Upper lobe of left lung (tissue), 4 donors: Measurements from ENCODE around the gene RAB8B.

Experiments
- EP300 ChIP-seq, 4 donors: sonication (generic); formaldehyde crosslinking; IDR thresholded peaks; one replicate each; pipeline ENCODE4 v1.5.1; 2017; ENCODE audit warnings: antibody characterized with exemption in 4 of 4, control low read depth in 2 of 4
- POLR2A ChIP-seq, 4 donors: fragments of 450-650 bp; IDR thresholded peaks; one replicate each; pipeline ENCODE4 v1.5.1; 2016 to 2017; ENCODE audit warnings: antibody characterized with exemption in 4 of 4, mild to moderate bottlenecking in 2 of 4
- TF ChIP-seq, protein P1 (sequence below), 6 experiments: fragments of 450-650 bp in 4 of 6; fragments of 200-600 bp in 2 of 6; sonication (generic) in 2 of 6; IDR thresholded peaks; one replicate each; pipeline ENCODE4 v1.5.1; 2016 to 2019; ENCODE audit warnings: antibody characterized with exemption in 6 of 6

- TF ChIP-seq, protein P1, sequence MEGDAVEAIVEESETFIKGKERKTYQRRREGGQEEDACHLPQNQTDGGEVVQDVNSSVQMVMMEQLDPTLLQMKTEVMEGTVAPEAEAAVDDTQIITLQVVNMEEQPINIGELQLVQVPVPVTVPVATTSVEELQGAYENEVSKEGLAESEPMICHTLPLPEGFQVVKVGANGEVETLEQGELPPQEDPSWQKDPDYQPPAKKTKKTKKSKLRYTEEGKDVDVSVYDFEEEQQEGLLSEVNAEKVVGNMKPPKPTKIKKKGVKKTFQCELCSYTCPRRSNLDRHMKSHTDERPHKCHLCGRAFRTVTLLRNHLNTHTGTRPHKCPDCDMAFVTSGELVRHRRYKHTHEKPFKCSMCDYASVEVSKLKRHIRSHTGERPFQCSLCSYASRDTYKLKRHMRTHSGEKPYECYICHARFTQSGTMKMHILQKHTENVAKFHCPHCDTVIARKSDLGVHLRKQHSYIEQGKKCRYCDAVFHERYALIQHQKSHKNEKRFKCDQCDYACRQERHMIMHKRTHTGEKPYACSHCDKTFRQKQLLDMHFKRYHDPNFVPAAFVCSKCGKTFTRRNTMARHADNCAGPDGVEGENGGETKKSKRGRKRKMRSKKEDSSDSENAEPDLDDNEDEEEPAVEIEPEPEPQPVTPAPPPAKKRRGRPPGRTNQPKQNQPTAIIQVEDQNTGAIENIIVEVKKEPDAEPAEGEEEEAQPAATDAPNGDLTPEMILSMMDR (IDR thresholded peaks at IDR 0.05), result no peak
- no peak for TF ChIP-seq POLR2A (IDR thresholded peaks at IDR 0.05)
- no peak for TF ChIP-seq EP300 (IDR thresholded peaks at IDR 0.05)
Observed at GRCh38 chr15:63233667-63234423, 44.4 kb downstream of the RAB8B start.
